ENCODE data around the gene NEUROD4. TPM values are rescaled to one million over a fixed set of nuclear protein-coding genes. Genes with fewer than 3 reads are reported as not detected.

The NEUROD4 gene
- total RNA-seq, 1 experiment from 2014 or later: not detected

- H3K27ac ChIP-seq (ENCODE audit: low read depth, low read length, poor library complexity, severe bottlenecking): no peak overlapping the region
- ChIA-PET POLR2A (ENCODE audit: low non-redundant PET) (no interaction called here), CTCF (no interaction called here)
- no TSS peak for BruUV-seq (replicated peaks)
- intact Hi-C loops (cut with micrococcal nuclease; ENCODE audit: unreplicated experiment): no loop called here
- H3K9me3 ChIP-seq (ENCODE audit: low read depth, low read length, poor library complexity, severe bottlenecking): no peaks in the 10 kb centered on the region
- H3K4me3 ChIP-seq (ENCODE audit: low read depth, low read length, poor library complexity, severe bottlenecking): no peak overlapping the region
- TF ChIP-seq CTCF (conservative IDR thresholded peaks at IDR 0.05; ENCODE audit: low read depth, low read length) (no peak), EZH2 (IDR thresholded peaks at IDR 0.05; ENCODE audit: borderline replicate concordance, low read depth, low read length, poor library complexity, severe bottlenecking) (no peak)
- no peaks in the 10 kb centered on the region for H3K36me3 ChIP-seq (ENCODE audit: insufficient read depth, low read length, poor library complexity, severe bottlenecking)
- H3K27me3 ChIP-seq (replicated peaks; ENCODE audit: insufficient read depth, low read depth, low read length, poor library complexity): no peaks in the 10 kb centered on the region
- no peak for DNase-seq (ENCODE audit: low spot score)
- no peaks in the 10 kb centered on the region for H3K4me1 ChIP-seq (ENCODE audit: insufficient read depth, low read length, poor library complexity, severe bottlenecking)
Observed at GRCh38 chr12:54974279-54974678, 45.5 kb upstream of the NEUROD4 start.

GRCh38 chr12:54975272-54975671, 44.5 kb upstream of the NEUROD4 start:
- no peak for DNase-seq (ENCODE audit: low spot score)
- Histone ChIP-seq H3K27ac (ENCODE audit: low read depth, low read length, poor library complexity, severe bottlenecking) (no peak overlapping the region), H3K9me3 (ENCODE audit: low read depth, low read length, poor library complexity, severe bottlenecking) (no peaks in the 10 kb centered on the region), H3K4me3 (ENCODE audit: low read depth, low read length, poor library complexity, severe bottlenecking) (no peak overlapping the region), H3K4me1 (ENCODE audit: insufficient read depth, low read length, poor library complexity, severe bottlenecking) (no peaks in the 10 kb centered on the region), H3K36me3 (ENCODE audit: insufficient read depth, low read length, poor library complexity, severe bottlenecking) (no peaks in the 10 kb centered on the region), H3K27me3 (replicated peaks; ENCODE audit: insufficient read depth, low read depth, low read length, poor library complexity) (no peaks in the 10 kb centered on the region)
- intact Hi-C loops (cut with micrococcal nuclease; ENCODE audit: unreplicated experiment): no loop called here
- no peak for TF ChIP-seq CTCF (conservative IDR thresholded peaks at IDR 0.05; ENCODE audit: low read depth, low read length)
- no peak for TF ChIP-seq EZH2 (IDR thresholded peaks at IDR 0.05; ENCODE audit: borderline replicate concordance, low read depth, low read length, poor library complexity, severe bottlenecking)
- ChIA-PET POLR2A (ENCODE audit: low non-redundant PET) (no interaction called here), CTCF (interaction anchor here (0.7 kb wide), 1 partner anchor 18 kb away, joined by 4 read pairs; no protein-coding TSS in a partner anchor)
- BruUV-seq (replicated peaks): no TSS peak

GRCh38 chr12:54975875-54976274, 43.9 kb upstream of the NEUROD4 start:
- no peaks in the 10 kb centered on the region for H3K36me3 ChIP-seq (ENCODE audit: insufficient read depth, low read length, poor library complexity, severe bottlenecking)
- no peaks in the 10 kb centered on the region for H3K9me3 ChIP-seq (ENCODE audit: low read depth, low read length, poor library complexity, severe bottlenecking)
- CTCF ChIA-PET: interaction anchor here (0.7 kb wide), 1 partner anchor 17 kb away, joined by 4 read pairs; no protein-coding TSS in a partner anchor
- H3K4me1 ChIP-seq (ENCODE audit: insufficient read depth, low read length, poor library complexity, severe bottlenecking): no peaks in the 10 kb centered on the region
- intact Hi-C loops (cut with micrococcal nuclease; ENCODE audit: unreplicated experiment): no loop called here
- no peaks in the 10 kb centered on the region for H3K27me3 ChIP-seq (replicated peaks; ENCODE audit: insufficient read depth, low read depth, low read length, poor library complexity)
- POLR2A ChIA-PET (ENCODE audit: low non-redundant PET): no interaction called here
- no peak for TF ChIP-seq EZH2 (IDR thresholded peaks at IDR 0.05; ENCODE audit: borderline replicate concordance, low read depth, low read length, poor library complexity, severe bottlenecking)
- no peak for TF ChIP-seq CTCF (conservative IDR thresholded peaks at IDR 0.05; ENCODE audit: low read depth, low read length)
- no TSS peak for BruUV-seq (replicated peaks)
- no peak for DNase-seq (ENCODE audit: low spot score)
- H3K27ac ChIP-seq (ENCODE audit: low read depth, low read length, poor library complexity, severe bottlenecking): no peak overlapping the region
- H3K4me3 ChIP-seq (ENCODE audit: low read depth, low read length, poor library complexity, severe bottlenecking): no peak overlapping the region

Measured in A673 (cell line).